Stimulated activated CD4-positive, alpha-beta T cell treated with anti-CD3 and anti-CD28 coated beads, Interleukin-2, amount 100 ng/mL, for 24 hours (primary cell): ENCODE results near the gene NEK10.

ENCODE experiments used
- DNase-seq, 2 donors: peaks; one replicate each; pipeline ENCODE4 v3.0.0-alpha.2; 2020

NEK10 gene

GRCh38 chr3:27160146-27160545 lies 209.0 kb downstream of the NEK10 start:
- no peak for DNase-seq

GRCh38 chr3:27147215-27147614 lies 222.0 kb downstream of the NEK10 start:
- DNase-seq, result no peak

GRCh38 chr3:27146786-27147185 lies 222.4 kb downstream of the NEK10 start:
- no peak for DNase-seq

- no peak for DNase-seq
Observed at GRCh38 chr3:27145719-27146118, 223.5 kb downstream of the NEK10 start.

GRCh38 chr3:27141668-27142067 lies 227.5 kb downstream of the NEK10 start:
- DNase-seq, result no peak

- DNase-seq, result no peak
Observed at GRCh38 chr3:27138562-27138961, 230.6 kb downstream of the NEK10 start.

GRCh38 chr3:27138005-27138404 lies 231.2 kb downstream of the NEK10 start:
- DNase-seq, result no peak

GRCh38 chr3:27134171-27134796 lies 234.9 kb downstream of the NEK10 start:
- DNase-seq, result peak; percentile 61 to 62

- no peak for DNase-seq
Observed at GRCh38 chr3:27133060-27133459, 236.1 kb downstream of the NEK10 start.

- DNase-seq, result no peak
Observed at GRCh38 chr3:27130796-27131195, 238.4 kb downstream of the NEK10 start.

- no peak for DNase-seq
Observed at GRCh38 chr3:27127879-27128278, 241.3 kb downstream of the NEK10 start.

- DNase-seq, result no peak
Observed at GRCh38 chr3:27127195-27127594, 242.0 kb downstream of the NEK10 start.

GRCh38 chr3:27125821-27126501 lies 243.2 kb downstream of the NEK10 start:
- no peak for DNase-seq

GRCh38 chr3:27119639-27120038 lies 249.5 kb downstream of the NEK10 start:
- DNase-seq, result no peak

GRCh38 chr3:27115352-27115751 lies 253.8 kb downstream of the NEK10 start:
- DNase-seq, result no peak

- no peak for DNase-seq
Observed at GRCh38 chr3:27114684-27115083, 254.5 kb downstream of the NEK10 start.

- DNase-seq, result no peak
Observed at GRCh38 chr3:27114129-27114528, 255.1 kb downstream of the NEK10 start.

- DNase-seq, result no peak
Observed at GRCh38 chr3:27110020-27110419, 259.2 kb downstream of the NEK10 start.

GRCh38 chr3:27108322-27108721 lies 260.9 kb downstream of the NEK10 start:
- DNase-seq, result no peak

- DNase-seq, result no peak
Observed at GRCh38 chr3:27105904-27106303, 263.3 kb downstream of the NEK10 start.

GRCh38 chr3:27097182-27097581 lies 272.0 kb downstream of the NEK10 start:
- no peak for DNase-seq

- DNase-seq, result no peak
Observed at GRCh38 chr3:27095553-27096222, 273.5 kb downstream of the NEK10 start.

- DNase-seq, result no peak
Observed at GRCh38 chr3:27094721-27095120, 274.5 kb downstream of the NEK10 start.

- DNase-seq, result no peak
Observed at GRCh38 chr3:27093771-27094170, 275.4 kb downstream of the NEK10 start.
